Purkinje cell (primary cell): ENCODE data around the gene DOCK4. TPM values are rescaled to one million over a fixed set of nuclear protein-coding genes. Genes with fewer than 3 reads are reported as not detected.

Experiments used
- polyA plus RNA-seq: library from polyadenylated mRNA; unstranded; fragments of >200 nt; fragmentation: Nextera tagmentation; gene quantifications from 2 replicates; pipeline ENCODE4 v1.2.1, GENCODE V29; 2014

Gene DOCK4, protein sequence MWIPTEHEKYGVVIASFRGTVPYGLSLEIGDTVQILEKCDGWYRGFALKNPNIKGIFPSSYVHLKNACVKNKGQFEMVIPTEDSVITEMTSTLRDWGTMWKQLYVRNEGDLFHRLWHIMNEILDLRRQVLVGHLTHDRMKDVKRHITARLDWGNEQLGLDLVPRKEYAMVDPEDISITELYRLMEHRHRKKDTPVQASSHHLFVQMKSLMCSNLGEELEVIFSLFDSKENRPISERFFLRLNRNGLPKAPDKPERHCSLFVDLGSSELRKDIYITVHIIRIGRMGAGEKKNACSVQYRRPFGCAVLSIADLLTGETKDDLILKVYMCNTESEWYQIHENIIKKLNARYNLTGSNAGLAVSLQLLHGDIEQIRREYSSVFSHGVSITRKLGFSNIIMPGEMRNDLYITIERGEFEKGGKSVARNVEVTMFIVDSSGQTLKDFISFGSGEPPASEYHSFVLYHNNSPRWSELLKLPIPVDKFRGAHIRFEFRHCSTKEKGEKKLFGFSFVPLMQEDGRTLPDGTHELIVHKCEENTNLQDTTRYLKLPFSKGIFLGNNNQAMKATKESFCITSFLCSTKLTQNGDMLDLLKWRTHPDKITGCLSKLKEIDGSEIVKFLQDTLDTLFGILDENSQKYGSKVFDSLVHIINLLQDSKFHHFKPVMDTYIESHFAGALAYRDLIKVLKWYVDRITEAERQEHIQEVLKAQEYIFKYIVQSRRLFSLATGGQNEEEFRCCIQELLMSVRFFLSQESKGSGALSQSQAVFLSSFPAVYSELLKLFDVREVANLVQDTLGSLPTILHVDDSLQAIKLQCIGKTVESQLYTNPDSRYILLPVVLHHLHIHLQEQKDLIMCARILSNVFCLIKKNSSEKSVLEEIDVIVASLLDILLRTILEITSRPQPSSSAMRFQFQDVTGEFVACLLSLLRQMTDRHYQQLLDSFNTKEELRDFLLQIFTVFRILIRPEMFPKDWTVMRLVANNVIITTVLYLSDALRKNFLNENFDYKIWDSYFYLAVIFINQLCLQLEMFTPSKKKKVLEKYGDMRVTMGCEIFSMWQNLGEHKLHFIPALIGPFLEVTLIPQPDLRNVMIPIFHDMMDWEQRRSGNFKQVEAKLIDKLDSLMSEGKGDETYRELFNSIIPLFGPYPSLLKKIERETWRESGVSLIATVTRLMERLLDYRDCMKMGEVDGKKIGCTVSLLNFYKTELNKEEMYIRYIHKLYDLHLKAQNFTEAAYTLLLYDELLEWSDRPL (N-terminal part only)
- polyA plus RNA-seq: 6.0 and 8.9 TPM in 2 replicates

DNA sequence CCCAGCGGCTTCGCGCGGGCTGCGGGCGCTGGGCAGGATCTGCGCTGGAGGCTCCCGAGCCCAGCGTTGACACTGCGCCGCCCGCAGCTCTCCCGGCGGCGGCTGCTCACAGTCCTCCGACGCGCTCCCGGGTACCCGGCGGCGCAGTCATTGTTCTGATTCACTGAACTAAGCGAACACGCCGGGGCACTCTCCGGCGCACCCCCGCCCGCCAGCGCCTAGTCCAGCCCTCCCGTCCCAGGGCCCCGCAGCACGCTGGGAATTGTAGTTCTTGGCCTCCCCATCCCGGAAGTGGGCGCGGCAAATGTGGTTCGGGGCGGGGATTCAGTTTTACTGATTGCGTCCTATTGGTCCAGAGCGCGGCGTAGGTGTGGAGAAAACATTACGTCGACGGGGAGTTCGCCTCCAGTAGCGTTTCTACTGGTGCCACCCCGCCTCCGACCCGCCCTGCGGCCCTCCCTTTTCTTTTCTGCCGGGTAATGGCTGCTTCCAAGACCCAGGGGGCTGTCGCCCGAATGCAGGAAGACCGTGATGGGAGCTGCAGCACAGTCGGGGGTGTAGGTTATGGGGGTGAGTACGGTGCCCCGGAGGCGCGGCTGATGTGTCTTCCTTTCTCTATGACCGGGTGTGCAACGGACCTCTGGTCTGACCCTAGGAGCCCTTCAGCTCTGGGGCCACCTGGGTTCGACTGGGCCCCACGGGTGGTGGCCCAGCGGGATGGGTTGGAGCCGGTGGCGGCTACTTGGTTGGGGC lies at the start of gene DOCK4, which contains the start of gene ZNF277:
Gene DOCK4 (minus strand): TSS at position 162 of the 753 bp plus-strand sequence. CDS start 261 bp downstream, outside the sequence.
Gene ZNF277 (plus strand): TSS at position 458 of the 753 bp plus-strand sequence. CDS start 22 bp downstream, at position 480.

Other genes with a start within 250 kb of the DOCK4 start
- gene ZNF277, start 296 bp upstream of the DOCK4 start, polyA plus RNA-seq: 19.8 and 23.3 TPM in 2 replicates
- 25.7 and 28.8 TPM in 2 replicates for gene IFRD1, start 244.1 kb upstream of the DOCK4 start, polyA plus RNA-seq